Activated CD4-positive, alpha-beta T cell treated with anti-CD3 and anti-CD28 coated beads, Interleukin-2, amount 10 ng/mL, durations not matched to agents 7 days and 5 days (primary cell): ENCODE results near the gene WDR64. TPM values are rescaled to one million over a fixed set of nuclear protein-coding genes. Genes with fewer than 3 reads are reported as not detected.

Experiments
- CTCF ChIA-PET: fragments of 350-600 bp; sonication (Branson Sonifier 250); formaldehyde crosslinking; loops from one replicate; lab custom pipeline; 2021; ENCODE audit warnings: antibody characterized with exemption; lab: Charles Lee
- POLR2A ChIA-PET: fragments of 350-600 bp; sonication (Branson Sonifier 250); formaldehyde crosslinking; loops from one replicate; lab custom pipeline; 2021; ENCODE audit warnings: antibody characterized with exemption; lab: Charles Lee
- DNase-seq: peaks from one replicate; pipeline ENCODE4 v3.0.0-alpha.2; 2020
- H3K27ac Mint-ChIP-seq: one replicate; pipeline ENCODE4 v1.8.0; 2021; ENCODE audit warnings: mild to moderate bottlenecking, moderate library complexity, mixed read lengths
- H3K27me3 Mint-ChIP-seq: one replicate; pipeline ENCODE4 v1.8.0; 2021; ENCODE audit warnings: mixed read lengths
- H3K36me3 Mint-ChIP-seq: one replicate; pipeline ENCODE4 v1.8.0; 2021; ENCODE audit warnings: low read depth, mixed read lengths
- H3K4me1 Mint-ChIP-seq: one replicate; pipeline ENCODE4 v1.8.0; 2021; ENCODE audit warnings: mixed read lengths
- H3K4me3 Mint-ChIP-seq: one replicate; pipeline ENCODE4 v1.8.0; 2021; ENCODE audit warnings: mild to moderate bottlenecking, moderate library complexity, mixed read lengths
- H3K9me3 Mint-ChIP-seq: one replicate; pipeline ENCODE4 v1.8.0; 2021; ENCODE audit warnings: mixed read lengths
- total RNA-seq, 2 experiments: library from RNA; stranded (reverse); gene quantifications; one replicate each; pipeline ENCODE4 v1.2.3, GENCODE V29; 2021

WDR64 gene
- total RNA-seq = under 1 TPM; 0.21 to 0.22 TPM

DNA sequence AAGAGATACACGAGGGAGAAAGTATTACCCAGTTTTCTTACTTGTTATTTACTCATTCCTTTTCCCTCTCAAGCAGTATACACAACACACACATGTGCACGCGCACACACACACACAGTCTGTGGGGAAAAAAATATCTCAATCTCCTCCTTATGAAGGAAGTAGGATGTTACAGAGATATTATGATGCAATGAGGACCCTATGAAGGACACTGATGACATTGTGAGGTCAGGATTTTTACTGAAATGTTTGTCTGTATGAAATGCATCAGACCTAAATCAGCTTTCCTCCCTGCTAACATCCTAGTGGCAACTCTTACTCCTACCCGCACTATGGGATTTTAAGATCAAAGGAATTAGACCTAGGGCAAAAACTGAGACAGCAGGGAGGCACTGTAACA is at the start of gene WDR64:
Gene WDR64, plus strand, starts transcription at position 270 of the 400 bp plus-strand sequence. CDS start 204 bp downstream, outside the sequence.
- ChIA-PET CTCF (no interaction called here), POLR2A (no interaction called here)
- DNase-seq = no peak
- H3K27ac Mint-ChIP-seq = no peak within 1 kb of the TSS
- H3K4me3 Mint-ChIP-seq = no peak within 1 kb of the TSS
- no peaks in the 10 kb centered on the region for H3K36me3 Mint-ChIP-seq
- H3K27me3 Mint-ChIP-seq = no peaks in the 10 kb centered on the region
- no peaks in the 10 kb centered on the region for H3K9me3 Mint-ChIP-seq
- no peaks in the 10 kb centered on the region for H3K4me1 Mint-ChIP-seq

DNA sequence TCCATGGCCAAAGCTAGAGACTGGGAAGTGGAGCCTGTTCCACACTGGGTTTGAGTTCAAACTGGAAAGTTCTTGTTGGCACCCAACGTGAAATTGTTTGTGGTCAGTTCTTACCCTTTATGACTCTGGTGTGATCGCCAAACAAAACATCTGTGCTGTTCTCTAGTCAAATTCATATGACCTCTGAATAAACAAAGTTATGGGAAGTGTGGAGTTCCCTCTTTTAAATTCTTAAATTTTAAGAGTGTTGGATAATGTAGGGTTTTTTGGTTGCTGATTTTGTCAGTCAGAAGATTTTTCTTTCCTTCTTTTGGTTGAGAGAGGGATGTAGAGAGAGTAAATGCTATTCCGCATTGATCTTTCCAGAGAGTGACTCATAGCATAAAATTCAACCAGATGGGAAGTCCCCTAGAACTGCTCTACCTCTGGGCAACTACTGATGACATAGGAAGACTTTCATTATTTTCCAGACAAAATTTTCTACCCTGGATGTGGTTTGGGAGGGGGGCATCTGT is 48.3 kb upstream of the WDR64 start:
- H3K9me3 Mint-ChIP-seq = no peaks in the 10 kb centered on the region
- H3K4me3 Mint-ChIP-seq = no peak overlapping the region
- ChIA-PET CTCF (no interaction called here), POLR2A (no interaction called here)
- H3K27me3 Mint-ChIP-seq = no peaks in the 10 kb centered on the region
- H3K36me3 Mint-ChIP-seq = peaks cover 23% of the 10 kb centered on the region
- no peaks in the 10 kb centered on the region for H3K4me1 Mint-ChIP-seq
- no peak for DNase-seq
- no peak overlapping the region for H3K27ac Mint-ChIP-seq

DNA sequence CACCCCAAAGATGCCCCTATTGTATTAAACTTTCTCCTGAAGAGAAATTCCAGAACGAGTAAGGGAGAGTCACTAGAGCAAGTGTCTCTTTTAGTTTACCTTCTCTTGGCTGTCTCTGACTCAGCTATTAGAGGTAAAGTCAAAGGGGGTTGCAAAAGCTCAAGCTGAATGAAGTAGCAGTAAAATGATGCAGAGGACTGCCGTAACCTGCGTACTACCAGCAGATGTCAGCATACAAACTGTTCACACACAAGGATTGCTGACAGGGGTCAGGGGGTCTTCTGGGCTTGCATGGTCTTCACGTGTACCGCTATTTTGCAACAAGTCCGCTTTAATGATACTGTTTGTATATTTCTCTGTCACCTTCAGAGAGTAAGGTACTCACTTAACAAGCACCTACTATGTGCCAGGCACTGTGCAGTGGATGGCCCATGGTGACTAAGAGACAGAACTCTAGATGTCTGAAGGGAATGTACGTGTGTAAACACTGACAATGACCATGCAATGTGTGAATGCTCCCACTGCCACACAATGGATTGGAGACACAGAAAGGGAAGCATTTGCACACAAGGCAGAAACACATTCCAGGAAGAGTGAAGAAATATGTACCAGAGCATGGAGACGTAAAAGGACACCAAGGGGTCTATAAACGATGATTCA is 46.8 kb upstream of the WDR64 start:
- Mint-ChIP-seq H3K36me3 (peaks cover 23% of the 10 kb centered on the region), H3K27me3 (no peaks in the 10 kb centered on the region), H3K4me3 (no peak overlapping the region), H3K4me1 (no peaks in the 10 kb centered on the region), H3K27ac (no peak overlapping the region), H3K9me3 (no peaks in the 10 kb centered on the region)
- CTCF ChIA-PET = no interaction called here
- no peak for DNase-seq
- POLR2A ChIA-PET = no interaction called here

GRCh38 chr1:241606544-241606943 is 45.5 kb upstream of the WDR64 start:
- CTCF ChIA-PET = no interaction called here
- H3K36me3 Mint-ChIP-seq = peaks cover 15% of the 10 kb centered on the region
- POLR2A ChIA-PET = interaction anchor here (0.6 kb wide), 1 partner anchor 17 kb away, joined by 3 read pairs; no protein-coding TSS in a partner anchor

DNA sequence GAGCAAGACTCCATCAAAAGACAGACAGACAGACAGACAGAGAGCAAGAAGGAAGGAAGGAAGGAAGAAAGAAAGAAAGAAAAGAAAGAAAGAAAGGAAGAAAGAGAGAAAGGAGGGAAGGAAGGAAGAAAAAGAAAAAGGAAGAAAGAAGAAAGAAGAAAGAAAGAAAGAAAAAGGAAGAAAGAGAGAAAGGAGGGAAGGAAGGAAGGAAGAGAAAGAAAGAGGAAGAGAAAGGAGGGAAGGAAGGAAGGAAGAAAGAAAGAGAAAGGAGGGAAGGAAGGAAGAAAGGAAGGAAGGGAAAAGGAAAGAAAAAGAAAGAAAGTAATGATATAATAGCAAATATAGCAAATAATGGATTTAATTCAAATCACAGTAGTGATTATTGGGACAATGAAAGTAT is 44.6 kb upstream of the WDR64 start:
- ChIA-PET CTCF (interaction anchor here (0.6 kb wide), 2 partner anchors 79 to 263 kb away, joined by 3 to 4 read pairs; no protein-coding TSS in a partner anchor), POLR2A (no interaction called here)
- no peak overlapping the region for H3K27ac Mint-ChIP-seq
- H3K36me3 Mint-ChIP-seq = peaks cover 8% of the 10 kb centered on the region
- no peaks in the 10 kb centered on the region for H3K27me3 Mint-ChIP-seq
- DNase-seq = no peak
- H3K4me3 Mint-ChIP-seq = no peak overlapping the region
- no peaks in the 10 kb centered on the region for H3K4me1 Mint-ChIP-seq
- no peaks in the 10 kb centered on the region for H3K9me3 Mint-ChIP-seq

More at GRCh38 chr1:241606544-241606943, 45.5 kb upstream of the WDR64 start:
- H3K27me3 Mint-ChIP-seq = no peaks in the 10 kb centered on the region
- H3K4me3 Mint-ChIP-seq = no peak overlapping the region
- H3K27ac Mint-ChIP-seq = no peak overlapping the region
- no peak for DNase-seq
- H3K9me3 Mint-ChIP-seq = no peaks in the 10 kb centered on the region
- H3K4me1 Mint-ChIP-seq = no peaks in the 10 kb centered on the region

GRCh38 chr1:241608379-241609033 is 43.6 kb upstream of the WDR64 start:
- Mint-ChIP-seq H3K36me3 (peaks cover under 1% of the 10 kb centered on the region), H3K27ac (no peak overlapping the region), H3K4me3 (no peak overlapping the region), H3K4me1 (peaks cover 3% of the 10 kb centered on the region), H3K27me3 (no peaks in the 10 kb centered on the region), H3K9me3 (no peaks in the 10 kb centered on the region)
- ChIA-PET CTCF (no interaction called here), POLR2A (no interaction called here)
- DNase-seq = no peak

- H3K27me3 Mint-ChIP-seq = no peaks in the 10 kb centered on the region
- H3K4me1 Mint-ChIP-seq = peaks cover 3% of the 10 kb centered on the region
- POLR2A ChIA-PET = no interaction called here
- H3K36me3 Mint-ChIP-seq = no peaks in the 10 kb centered on the region
- CTCF ChIA-PET = interaction anchor here (0.7 to 2.2 kb wide), 10 partner anchors 8 to 388 kb away, joined by 3 to 5 read pairs (median 3); partner anchors contain the start of genes CHML, KMO and OPN3
- H3K9me3 Mint-ChIP-seq = no peaks in the 10 kb centered on the region
- H3K27ac Mint-ChIP-seq = no peak overlapping the region
- no peak for DNase-seq
- H3K4me3 Mint-ChIP-seq = no peak overlapping the region
These were observed 41.8 kb upstream of the WDR64 start for GRCh38 chr1:241610056-241610815.

DNA sequence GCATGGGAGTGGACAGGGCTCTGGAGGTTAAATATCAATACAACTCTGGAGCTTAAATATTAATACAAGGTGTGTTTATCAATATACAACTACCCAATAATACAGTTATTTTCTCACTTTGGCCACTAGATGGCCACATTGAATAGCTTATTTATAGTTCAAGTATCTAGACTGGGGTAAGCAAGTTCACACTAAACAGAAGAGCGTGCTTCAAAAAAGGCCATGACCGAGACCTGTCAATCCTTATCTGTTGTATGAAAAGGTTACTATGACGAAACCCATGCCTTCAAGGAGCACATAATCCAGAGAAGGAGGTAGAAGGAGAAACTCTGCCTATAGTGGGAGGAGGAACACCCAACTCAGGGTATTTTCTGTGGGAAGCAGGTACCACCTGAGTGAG is 41.0 kb upstream of the WDR64 start:
- peaks cover 3% of the 10 kb centered on the region for H3K4me1 Mint-ChIP-seq
- POLR2A ChIA-PET = no interaction called here
- CTCF ChIA-PET = interaction anchor here (0.7 to 2.2 kb wide), 10 partner anchors 9 to 387 kb away, joined by 3 to 6 read pairs (median 3); partner anchors contain the start of genes CHML, KMO and OPN3
- peak; percentile 28 for DNase-seq
- H3K9me3 Mint-ChIP-seq = no peaks in the 10 kb centered on the region
- no peak overlapping the region for H3K4me3 Mint-ChIP-seq
- H3K27ac Mint-ChIP-seq = no peak overlapping the region
- H3K27me3 Mint-ChIP-seq = no peaks in the 10 kb centered on the region
- no peaks in the 10 kb centered on the region for H3K36me3 Mint-ChIP-seq

GRCh38 chr1:241611736-241612135 is 40.3 kb upstream of the WDR64 start:
- Mint-ChIP-seq H3K9me3 (no peaks in the 10 kb centered on the region), H3K4me1 (peaks cover 3% of the 10 kb centered on the region), H3K36me3 (no peaks in the 10 kb centered on the region), H3K4me3 (no peak overlapping the region), H3K27ac (no peak overlapping the region), H3K27me3 (no peaks in the 10 kb centered on the region)
- no peak for DNase-seq
- ChIA-PET POLR2A (no interaction called here), CTCF (interaction anchor here (0.8 to 2.2 kb wide), 5 partner anchors 9 to 79 kb away, joined by 3 to 6 read pairs (median 4); partner anchors contain the start of gene KMO)

- no peak for DNase-seq
- H3K27me3 Mint-ChIP-seq = no peaks in the 10 kb centered on the region
- ChIA-PET CTCF (interaction anchor here (1.0 kb wide), 1 partner anchor 15 kb away, joined by 3 read pairs; no protein-coding TSS in a partner anchor), POLR2A (no interaction called here)
- H3K36me3 Mint-ChIP-seq = no peaks in the 10 kb centered on the region
- H3K4me1 Mint-ChIP-seq = peaks cover 3% of the 10 kb centered on the region
- no peaks in the 10 kb centered on the region for H3K9me3 Mint-ChIP-seq
- no peak overlapping the region for H3K4me3 Mint-ChIP-seq
- no peak overlapping the region for H3K27ac Mint-ChIP-seq
These were observed 39.3 kb upstream of the WDR64 start for GRCh38 chr1:241612533-241613477.

DNA sequence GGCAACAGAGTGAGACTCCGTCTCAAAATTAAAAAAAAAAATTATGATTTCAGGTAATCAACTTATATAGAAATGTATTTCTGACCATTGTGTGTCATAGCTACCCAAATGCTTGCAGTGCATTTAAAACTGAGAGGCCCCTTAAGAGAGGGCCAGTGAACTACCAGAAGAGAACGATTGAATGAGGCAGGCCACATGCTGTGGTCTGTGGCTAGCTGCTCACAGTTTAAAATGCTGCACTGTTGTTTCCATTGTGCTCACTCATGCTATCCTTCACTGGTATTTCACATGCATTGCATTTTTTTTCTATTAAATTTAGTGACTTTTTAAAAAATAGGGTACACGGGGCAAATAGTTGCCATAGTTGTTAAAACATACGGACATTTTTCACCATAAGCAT is 37.9 kb upstream of the WDR64 start:
- Mint-ChIP-seq H3K9me3 (no peaks in the 10 kb centered on the region), H3K27me3 (no peaks in the 10 kb centered on the region), H3K4me1 (peaks cover 3% of the 10 kb centered on the region), H3K4me3 (no peak overlapping the region), H3K27ac (no peak overlapping the region), H3K36me3 (peaks cover 2% of the 10 kb centered on the region)
- no peak for DNase-seq
- ChIA-PET POLR2A (no interaction called here), CTCF (no interaction called here)

DNA sequence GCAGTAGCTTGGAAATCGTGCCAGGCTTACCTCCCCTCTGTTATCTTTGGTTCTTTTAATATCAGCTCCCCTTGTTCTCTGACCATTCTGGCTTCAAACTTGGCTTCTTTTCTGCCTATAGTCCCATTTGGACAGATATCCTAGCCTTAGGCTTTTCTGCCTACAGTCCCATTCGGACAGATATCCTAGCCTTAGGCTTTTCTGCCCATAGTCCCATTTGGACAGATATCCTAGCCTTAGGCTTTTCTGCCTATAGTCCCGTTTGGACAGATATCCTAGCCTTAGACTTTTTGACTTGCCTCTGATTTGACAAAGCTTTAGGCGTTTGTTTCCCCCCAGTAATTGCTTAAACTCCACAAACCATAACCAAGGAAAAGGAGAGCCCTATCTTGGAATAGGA is 37.5 kb upstream of the WDR64 start:
- H3K27ac Mint-ChIP-seq = no peak overlapping the region
- DNase-seq = no peak
- H3K9me3 Mint-ChIP-seq = no peaks in the 10 kb centered on the region
- H3K4me1 Mint-ChIP-seq = peaks cover 3% of the 10 kb centered on the region
- H3K27me3 Mint-ChIP-seq = no peaks in the 10 kb centered on the region
- no peak overlapping the region for H3K4me3 Mint-ChIP-seq
- H3K36me3 Mint-ChIP-seq = peaks cover 3% of the 10 kb centered on the region
- CTCF ChIA-PET = no interaction called here
- POLR2A ChIA-PET = no interaction called here
